ENCODE measurements around the gene SLC39A3. TPM values are rescaled to one million over a fixed set of nuclear protein-coding genes. Genes with fewer than 3 reads are reported as not detected.

The SLC39A3 gene
- total and polyA plus RNA-seq, 8 donors = 18.3 to 33.6 (median 22.8) TPM

DNA sequence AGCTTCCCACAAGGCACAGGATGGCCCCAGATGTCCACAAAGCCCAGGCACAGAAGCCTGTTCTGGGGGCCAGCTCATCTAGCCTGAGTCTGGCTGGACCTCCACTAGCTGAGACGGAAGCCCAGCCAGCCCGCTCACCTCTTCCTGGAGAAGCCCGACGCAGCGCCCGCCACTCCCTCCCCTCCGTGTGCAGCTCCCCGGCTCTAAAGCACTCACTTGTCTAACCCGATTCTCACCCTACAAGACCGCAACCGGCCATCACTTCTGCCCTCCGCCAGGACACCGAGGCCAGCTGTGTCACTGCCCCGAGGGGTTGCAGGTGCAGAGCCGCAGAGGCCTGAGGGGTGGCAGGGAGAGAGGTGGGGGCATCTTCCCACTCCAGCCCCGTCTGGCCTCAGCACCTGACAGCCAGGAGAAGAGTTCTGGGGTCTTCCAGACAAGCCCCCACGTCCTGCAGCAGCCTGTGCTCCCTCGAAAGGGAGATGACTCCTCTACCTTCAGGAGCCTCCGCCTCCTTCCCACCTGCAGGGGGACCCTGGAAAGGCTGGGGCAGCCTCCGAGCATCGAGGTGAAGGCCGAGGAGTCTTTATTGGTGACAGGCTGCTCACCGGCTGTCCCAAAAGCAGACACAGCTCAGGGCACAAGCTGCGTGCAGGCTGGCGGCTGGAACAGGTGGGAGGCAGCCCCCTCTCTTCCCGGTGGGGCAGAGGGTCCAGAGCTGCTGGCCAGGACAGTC is 12.7 kb downstream of the SLC39A3 start:
- Histone ChIP-seq H3K9me3 (no peaks in the 10 kb centered on the region), H3K27ac (no peak overlapping the region), H3K4me1 (peaks cover 0 to 3% of the 10 kb centered on the region in 2 donors), H3K36me3 (peaks cover 0 to 5% of the 10 kb centered on the region in 2 donors), H3K4me3 (no peak overlapping the region), H3K27me3 (peaks cover 2 to 62% of the 10 kb centered on the region in 2 donors)
- intact Hi-C loops (cut with DNase I) = no loop called here
- no peak for DNase-seq
- TF ChIP-seq, protein P1, sequence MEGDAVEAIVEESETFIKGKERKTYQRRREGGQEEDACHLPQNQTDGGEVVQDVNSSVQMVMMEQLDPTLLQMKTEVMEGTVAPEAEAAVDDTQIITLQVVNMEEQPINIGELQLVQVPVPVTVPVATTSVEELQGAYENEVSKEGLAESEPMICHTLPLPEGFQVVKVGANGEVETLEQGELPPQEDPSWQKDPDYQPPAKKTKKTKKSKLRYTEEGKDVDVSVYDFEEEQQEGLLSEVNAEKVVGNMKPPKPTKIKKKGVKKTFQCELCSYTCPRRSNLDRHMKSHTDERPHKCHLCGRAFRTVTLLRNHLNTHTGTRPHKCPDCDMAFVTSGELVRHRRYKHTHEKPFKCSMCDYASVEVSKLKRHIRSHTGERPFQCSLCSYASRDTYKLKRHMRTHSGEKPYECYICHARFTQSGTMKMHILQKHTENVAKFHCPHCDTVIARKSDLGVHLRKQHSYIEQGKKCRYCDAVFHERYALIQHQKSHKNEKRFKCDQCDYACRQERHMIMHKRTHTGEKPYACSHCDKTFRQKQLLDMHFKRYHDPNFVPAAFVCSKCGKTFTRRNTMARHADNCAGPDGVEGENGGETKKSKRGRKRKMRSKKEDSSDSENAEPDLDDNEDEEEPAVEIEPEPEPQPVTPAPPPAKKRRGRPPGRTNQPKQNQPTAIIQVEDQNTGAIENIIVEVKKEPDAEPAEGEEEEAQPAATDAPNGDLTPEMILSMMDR (IDR thresholded peaks at IDR 0.05) = no peak
- ATAC-seq = no peak

DNA sequence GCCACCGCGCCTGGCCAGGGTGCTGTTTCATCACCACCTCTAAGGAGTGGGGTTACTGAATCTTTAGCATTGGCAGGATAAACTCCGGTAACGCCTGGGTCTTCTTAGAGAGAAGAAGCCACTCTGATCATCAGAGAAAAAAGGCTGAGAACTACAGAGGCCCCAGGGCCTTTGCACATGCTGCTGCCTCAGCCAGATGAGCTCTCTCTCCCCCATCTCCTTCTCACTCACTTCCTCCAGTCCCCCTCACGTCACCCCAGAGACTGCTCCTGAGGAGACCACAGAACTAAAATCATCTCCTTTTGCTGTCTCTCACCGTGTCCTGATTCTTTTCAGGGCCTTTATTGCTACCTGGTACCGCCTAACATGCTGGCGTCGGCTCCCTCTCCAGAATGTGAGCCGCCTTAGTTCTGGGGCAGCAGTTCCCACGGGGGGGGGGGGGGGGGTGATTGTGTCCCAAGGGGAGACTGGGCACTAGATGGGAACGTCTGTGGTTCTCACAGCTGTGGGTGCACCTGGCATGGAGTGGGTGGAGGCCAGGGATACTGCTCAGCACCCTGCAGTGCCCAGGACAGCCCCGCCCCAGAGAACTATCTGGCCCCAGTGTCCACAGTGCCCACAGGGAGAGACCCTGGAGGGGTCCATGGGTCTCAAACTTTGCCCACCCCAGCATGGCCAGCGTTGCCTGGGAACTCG is 13.5 kb downstream of the SLC39A3 start:
- H3K9me3 ChIP-seq = no peaks in the 10 kb centered on the region
- no peak overlapping the region for H3K27ac ChIP-seq
- intact Hi-C loops (cut with DNase I) = no loop called here
- H3K4me3 ChIP-seq = no peak overlapping the region
- peaks cover 9 to 69% of the 10 kb centered on the region in 2 donors for H3K27me3 ChIP-seq
- ATAC-seq (no peak), DNase-seq (no peak)
- H3K36me3 ChIP-seq = no peaks in the 10 kb centered on the region
- peaks cover 0 to 3% of the 10 kb centered on the region in 2 donors for H3K4me1 ChIP-seq
- TF ChIP-seq, protein P1 (IDR thresholded peaks at IDR 0.05) = no peak

DNA sequence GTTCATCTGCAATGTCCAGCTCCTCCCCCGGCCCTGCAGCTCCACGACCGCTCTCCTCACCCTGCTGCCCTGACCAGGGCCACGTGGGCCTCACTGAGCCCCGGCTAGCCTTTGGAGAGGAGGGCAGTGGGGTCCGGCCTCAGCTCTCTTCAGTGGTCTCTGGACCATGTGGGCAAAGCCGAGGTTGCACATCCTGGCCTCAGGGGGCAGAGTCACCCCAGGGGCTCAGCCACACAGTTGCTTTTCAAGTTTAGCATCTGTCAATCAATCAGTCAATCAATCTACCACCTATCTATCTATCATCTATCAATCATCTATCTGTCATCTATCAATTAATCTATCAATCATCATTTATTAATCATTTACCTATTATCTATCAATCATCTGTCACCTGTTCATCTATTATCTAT is 15.7 kb downstream of the SLC39A3 start:
- no peaks in the 10 kb centered on the region for H3K36me3 ChIP-seq
- ATAC-seq = no peak
- intact Hi-C loops (cut with DNase I) = no loop called here
- no peak overlapping the region for H3K4me3 ChIP-seq
- no peak for DNase-seq
- H3K4me1 ChIP-seq = peaks cover 2 to 11% of the 10 kb centered on the region in 2 donors
- no peaks in the 10 kb centered on the region for H3K9me3 ChIP-seq
- TF ChIP-seq, protein P1 (IDR thresholded peaks at IDR 0.05) = no peak
- no peak overlapping the region for H3K27ac ChIP-seq
- H3K27me3 ChIP-seq = peaks cover 22 to 89% of the 10 kb centered on the region in 2 donors

DNA sequence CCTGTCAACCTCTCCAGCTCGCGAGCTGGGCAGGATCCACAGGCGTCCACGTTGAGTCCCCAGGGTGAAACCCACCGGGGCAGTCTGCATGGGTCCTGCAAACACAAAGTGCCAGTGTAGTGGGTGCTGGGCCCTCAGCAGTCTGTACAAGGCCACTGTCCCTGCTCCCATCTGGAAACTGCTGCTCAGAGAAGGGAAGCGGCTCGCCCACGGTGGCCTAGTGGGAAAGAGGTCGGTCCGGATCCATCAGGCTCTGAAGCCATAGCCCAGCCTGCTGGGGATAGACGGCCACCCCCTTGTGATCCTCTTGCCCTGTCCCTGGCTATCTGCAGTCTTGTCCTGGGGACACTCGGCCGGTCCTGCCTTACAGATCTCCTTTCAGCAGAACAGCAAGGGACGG is 16.1 kb downstream of the SLC39A3 start:
- TF ChIP-seq, protein P1 (IDR thresholded peaks at IDR 0.05) = no peak
- Histone ChIP-seq H3K27me3 (peaks cover 22 to 93% of the 10 kb centered on the region in 2 donors), H3K4me1 (peaks cover 2 to 11% of the 10 kb centered on the region in 2 donors), H3K36me3 (no peaks in the 10 kb centered on the region), H3K27ac (no peak overlapping the region), H3K4me3 (no peak overlapping the region), H3K9me3 (no peaks in the 10 kb centered on the region)
- intact Hi-C loops (cut with DNase I) = no loop called here
- DNase-seq = no peak
- no peak for ATAC-seq

DNA sequence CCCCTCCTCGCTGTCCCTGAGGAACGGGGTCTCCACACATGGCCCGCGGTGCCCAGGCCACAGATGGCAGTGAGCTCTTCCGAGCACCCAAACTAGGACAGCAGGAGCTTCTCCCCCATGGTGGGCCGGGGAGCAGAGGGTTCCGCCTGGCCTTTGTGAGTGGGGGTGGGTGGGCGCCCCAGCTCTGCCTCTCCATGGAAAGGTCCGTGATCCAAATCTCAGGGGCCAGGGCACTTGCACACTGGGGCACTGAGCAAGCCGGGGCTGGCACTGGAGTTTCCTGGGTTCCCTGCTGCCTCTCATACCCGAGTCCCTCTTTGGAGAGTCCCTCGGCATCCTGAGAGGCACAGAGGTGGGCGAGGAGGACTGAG is 16.5 kb downstream of the SLC39A3 start:
- Histone ChIP-seq H3K36me3 (no peaks in the 10 kb centered on the region), H3K27ac (no peak overlapping the region), H3K4me3 (no peak overlapping the region), H3K4me1 (peaks cover 2 to 8% of the 10 kb centered on the region in 2 donors), H3K27me3 (peaks cover 22 to 96% of the 10 kb centered on the region in 2 donors), H3K9me3 (no peaks in the 10 kb centered on the region)
- DNase-seq (no peak), ATAC-seq (no peak)
- TF ChIP-seq, protein P1 (IDR thresholded peaks at IDR 0.05) = no peak
- intact Hi-C loops (cut with DNase I) = no loop called here

Data from left lung (tissue), 10 donors.